Neural cell (in vitro differentiated cells): ENCODE measurements around the gene FAM124A. TPM values are rescaled to one million over a fixed set of nuclear protein-coding genes. Genes with fewer than 3 reads are reported as not detected.

Source experiments
- H2AFZ ChIP-seq: fragments of 200-600, 300-800 bp; sonication (generic), shearing (Covaris generic); 2 replicates; pipeline ENCODE4 v1.6.0; 2014; ENCODE audit warnings: low read depth, mild to moderate bottlenecking, antibody characterized with exemption, low read length, moderate library complexity
- H3F3A ChIP-seq: fragments of 200-600 bp; shearing (Covaris generic); 2 replicates; pipeline ENCODE4 v1.6.1; 2016; ENCODE audit warnings: mild to moderate bottlenecking, moderate library complexity, mixed read lengths, antibody characterized with exemption, low read length; ENCODE audit not compliant: insufficient read depth, poor library complexity, severe bottlenecking
- H3K27ac ChIP-seq: fragments of 200-600, 300-800 bp; sonication (generic), shearing (Covaris generic); 2 replicates; pipeline ENCODE4 v1.5.1; 2014; ENCODE audit warnings: mild to moderate bottlenecking, low read length, moderate library complexity
- H3K27me3 ChIP-seq: fragments of 300-800, 200-600 bp; sonication (generic), shearing (Covaris generic); 2 replicates; pipeline ENCODE4 v1.6.0; 2014; ENCODE audit warnings: mild to moderate bottlenecking, low read depth, low read length, moderate library complexity; ENCODE audit not compliant: insufficient read depth
- H3K36me3 ChIP-seq: fragments of 300-800, 200-600 bp; sonication (generic), shearing (Covaris generic); 2 replicates; pipeline ENCODE4 v1.5.1; 2014; ENCODE audit warnings: mild to moderate bottlenecking, antibody characterized with exemption, low read length, moderate library complexity; ENCODE audit not compliant: insufficient read depth
- H3K4me2 ChIP-seq: fragments of 300-800, 200-600 bp; sonication (generic), shearing (Covaris generic); 2 replicates; pipeline ENCODE4 v1.6.0; 2014; ENCODE audit warnings: mild to moderate bottlenecking, low read length
- H3K4me3 ChIP-seq: fragments of 300-800, 200-600 bp; sonication (generic), shearing (Covaris generic); 2 replicates; pipeline ENCODE4 v1.5.1; 2014; ENCODE audit warnings: mild to moderate bottlenecking, low read length, moderate library complexity
- H3K79me2 ChIP-seq: fragments of 200-600 bp; shearing (Covaris generic); replicated peaks from 2 replicates; pipeline ENCODE4 v1.6.0; 2014; ENCODE audit warnings: mild to moderate bottlenecking, low read length, moderate library complexity; ENCODE audit not compliant: insufficient read depth
- H3K9ac ChIP-seq: fragments of 300-800, 200-600 bp; sonication (generic), shearing (Covaris generic); 2 replicates; pipeline ENCODE4 v1.6.1; 2016; ENCODE audit warnings: mild to moderate bottlenecking, low read length, mixed read lengths
- H3K9me2 ChIP-seq: fragments of 200-600 bp; shearing (Covaris generic); 2 replicates; pipeline ENCODE4 v1.6.1; 2016; ENCODE audit warnings: mild to moderate bottlenecking, low read length, mixed read lengths; ENCODE audit not compliant: insufficient read depth
- H3K9me3 ChIP-seq: fragments of 200-600, 300-800 bp; sonication (generic), shearing (Covaris generic); 2 replicates; pipeline ENCODE4 v1.6.1; 2016; ENCODE audit warnings: mild to moderate bottlenecking, mixed run types, low read length, moderate library complexity, mixed read lengths
- H4K20me1 ChIP-seq: fragments of 200-600 bp; shearing (Covaris generic); 2 replicates; pipeline ENCODE4 v1.6.1; 2016; ENCODE audit warnings: mild to moderate bottlenecking, mixed run types; ENCODE audit not compliant: insufficient read depth
- EP300 ChIP-seq: fragments of 450-650 bp; conservative IDR thresholded peaks from 2 replicates; pipeline ENCODE4 v1.6.1; 2014; ENCODE audit warnings: antibody characterized with exemption, mild to moderate bottlenecking, moderate library complexity; ENCODE audit not compliant: poor library complexity, severe bottlenecking
- EZH2 ChIP-seq: fragments of 200-600, 300-800 bp; shearing (Covaris generic), sonication (generic); IDR thresholded peaks from 2 replicates; pipeline ENCODE4 v1.6.1; 2014; ENCODE audit warnings: antibody characterized with exemption, low read length, borderline replicate concordance, mild to moderate bottlenecking; ENCODE audit not compliant: insufficient read depth, poor library complexity, severe bottlenecking
- MXI1 ChIP-seq: fragments of 450-650 bp; conservative IDR thresholded peaks from 2 replicates; pipeline ENCODE4 v1.6.1; 2014; ENCODE audit warnings: antibody characterized with exemption, mild to moderate bottlenecking; ENCODE audit not compliant: poor library complexity, severe bottlenecking
- POLR2AphosphoS5 ChIP-seq: IDR thresholded peaks from 2 replicates; pipeline ENCODE4 v1.6.1; 2012
- RAD21 ChIP-seq: fragments of 450-650 bp; conservative IDR thresholded peaks from 2 replicates; pipeline ENCODE4 v1.6.1; 2014; ENCODE audit warnings: antibody characterized with exemption, mild to moderate bottlenecking, moderate library complexity
- SMC3 ChIP-seq: fragments of 450-650 bp; conservative IDR thresholded peaks from 2 replicates; pipeline ENCODE4 v1.6.1; 2014; ENCODE audit warnings: antibody characterized with exemption, mild to moderate bottlenecking, moderate library complexity; ENCODE audit not compliant: poor library complexity
- TAF1 ChIP-seq: IDR thresholded peaks from 2 replicates; pipeline ENCODE4 v1.6.1; 2012; ENCODE audit warnings: low read depth
- polyA plus RNA-seq: library from polyadenylated mRNA; depleted of rRNA; stranded (reverse); fragments of >200 nt; gene quantifications from 2 replicates; pipeline ENCODE4 v1.2.3, GENCODE V29; 2014
- TF ChIP-seq, protein P1 (sequence below): IDR thresholded peaks from 2 replicates; pipeline ENCODE4 v1.6.1; 2012; ENCODE audit warnings: borderline replicate concordance
- TF ChIP-seq, protein P2 (sequence below): fragments of 450-650 bp; IDR thresholded peaks from 2 replicates; pipeline ENCODE4 v1.5.1; 2014; ENCODE audit warnings: antibody characterized with exemption, mild to moderate bottlenecking, moderate library complexity; ENCODE audit not compliant: poor library complexity, severe bottlenecking

Gene FAM124A
- polyA plus RNA-seq, 1 donor from 2014 or later, result 3.0 TPM

DNA sequence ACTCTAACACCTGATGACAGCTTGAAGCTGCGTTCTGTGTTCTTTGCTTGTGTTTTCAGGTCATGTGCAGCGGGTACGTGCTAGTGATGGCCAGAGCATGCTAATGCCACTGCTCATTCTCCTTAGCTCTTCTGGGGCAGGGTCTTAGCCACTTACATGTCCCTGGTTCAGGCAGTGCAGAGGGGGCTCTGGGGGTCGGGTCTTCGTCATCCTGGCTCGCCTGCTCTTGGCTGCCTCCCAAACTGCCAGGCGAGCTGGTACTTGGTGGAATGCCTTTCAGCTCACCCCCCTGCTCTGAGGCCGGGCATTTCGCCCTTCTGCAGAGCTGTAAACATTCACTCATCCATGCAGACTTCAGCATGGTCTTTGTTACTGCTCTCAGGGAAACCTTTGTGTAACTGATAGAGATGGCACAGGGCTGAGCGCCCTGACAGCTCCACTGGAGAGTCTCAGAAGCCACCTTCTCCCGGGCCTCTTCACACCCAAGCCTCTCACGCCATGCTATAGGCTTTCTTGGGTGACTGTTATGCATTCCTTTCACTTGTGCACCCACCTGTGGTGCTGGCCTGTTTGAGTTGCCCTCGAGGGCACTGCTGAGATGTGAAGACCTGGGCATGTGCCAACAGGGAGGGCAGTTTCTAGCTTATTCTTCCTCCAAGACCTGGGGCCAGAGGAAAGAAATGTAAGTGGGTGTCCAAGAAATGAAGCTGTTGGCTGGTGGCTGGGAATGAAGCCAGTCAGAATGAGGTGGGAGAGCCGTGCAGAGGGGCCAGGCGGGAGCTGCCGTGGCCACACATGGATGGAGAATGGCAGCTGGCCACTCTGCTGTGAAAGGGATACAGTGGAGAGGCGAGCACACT lies 24.4 kb downstream of the FAM124A start:
- H4K20me1 ChIP-seq, result no peaks in the 10 kb centered on the region
- H3K36me3 ChIP-seq, result no peaks in the 10 kb centered on the region
- no peaks in the 10 kb centered on the region for H3F3A ChIP-seq
- H3K79me2 ChIP-seq, result no peaks in the 10 kb centered on the region
- H3K27ac ChIP-seq, result no peak overlapping the region
- H3K4me3 ChIP-seq, result no peak overlapping the region
- H3K27me3 ChIP-seq, result no peaks in the 10 kb centered on the region
- TF ChIP-seq MXI1, result no peak
- TF ChIP-seq SMC3, result no peak
- no peak for TF ChIP-seq RAD21
- TF ChIP-seq EZH2, result no peak
- no peak for TF ChIP-seq TAF1
- TF ChIP-seq, protein P1, sequence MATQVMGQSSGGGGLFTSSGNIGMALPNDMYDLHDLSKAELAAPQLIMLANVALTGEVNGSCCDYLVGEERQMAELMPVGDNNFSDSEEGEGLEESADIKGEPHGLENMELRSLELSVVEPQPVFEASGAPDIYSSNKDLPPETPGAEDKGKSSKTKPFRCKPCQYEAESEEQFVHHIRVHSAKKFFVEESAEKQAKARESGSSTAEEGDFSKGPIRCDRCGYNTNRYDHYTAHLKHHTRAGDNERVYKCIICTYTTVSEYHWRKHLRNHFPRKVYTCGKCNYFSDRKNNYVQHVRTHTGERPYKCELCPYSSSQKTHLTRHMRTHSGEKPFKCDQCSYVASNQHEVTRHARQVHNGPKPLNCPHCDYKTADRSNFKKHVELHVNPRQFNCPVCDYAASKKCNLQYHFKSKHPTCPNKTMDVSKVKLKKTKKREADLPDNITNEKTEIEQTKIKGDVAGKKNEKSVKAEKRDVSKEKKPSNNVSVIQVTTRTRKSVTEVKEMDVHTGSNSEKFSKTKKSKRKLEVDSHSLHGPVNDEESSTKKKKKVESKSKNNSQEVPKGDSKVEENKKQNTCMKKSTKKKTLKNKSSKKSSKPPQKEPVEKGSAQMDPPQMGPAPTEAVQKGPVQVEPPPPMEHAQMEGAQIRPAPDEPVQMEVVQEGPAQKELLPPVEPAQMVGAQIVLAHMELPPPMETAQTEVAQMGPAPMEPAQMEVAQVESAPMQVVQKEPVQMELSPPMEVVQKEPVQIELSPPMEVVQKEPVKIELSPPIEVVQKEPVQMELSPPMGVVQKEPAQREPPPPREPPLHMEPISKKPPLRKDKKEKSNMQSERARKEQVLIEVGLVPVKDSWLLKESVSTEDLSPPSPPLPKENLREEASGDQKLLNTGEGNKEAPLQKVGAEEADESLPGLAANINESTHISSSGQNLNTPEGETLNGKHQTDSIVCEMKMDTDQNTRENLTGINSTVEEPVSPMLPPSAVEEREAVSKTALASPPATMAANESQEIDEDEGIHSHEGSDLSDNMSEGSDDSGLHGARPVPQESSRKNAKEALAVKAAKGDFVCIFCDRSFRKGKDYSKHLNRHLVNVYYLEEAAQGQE, result no peak
- no peak for TF ChIP-seq POLR2AphosphoS5
- no peak for TF ChIP-seq EP300
- TF ChIP-seq, protein P2, sequence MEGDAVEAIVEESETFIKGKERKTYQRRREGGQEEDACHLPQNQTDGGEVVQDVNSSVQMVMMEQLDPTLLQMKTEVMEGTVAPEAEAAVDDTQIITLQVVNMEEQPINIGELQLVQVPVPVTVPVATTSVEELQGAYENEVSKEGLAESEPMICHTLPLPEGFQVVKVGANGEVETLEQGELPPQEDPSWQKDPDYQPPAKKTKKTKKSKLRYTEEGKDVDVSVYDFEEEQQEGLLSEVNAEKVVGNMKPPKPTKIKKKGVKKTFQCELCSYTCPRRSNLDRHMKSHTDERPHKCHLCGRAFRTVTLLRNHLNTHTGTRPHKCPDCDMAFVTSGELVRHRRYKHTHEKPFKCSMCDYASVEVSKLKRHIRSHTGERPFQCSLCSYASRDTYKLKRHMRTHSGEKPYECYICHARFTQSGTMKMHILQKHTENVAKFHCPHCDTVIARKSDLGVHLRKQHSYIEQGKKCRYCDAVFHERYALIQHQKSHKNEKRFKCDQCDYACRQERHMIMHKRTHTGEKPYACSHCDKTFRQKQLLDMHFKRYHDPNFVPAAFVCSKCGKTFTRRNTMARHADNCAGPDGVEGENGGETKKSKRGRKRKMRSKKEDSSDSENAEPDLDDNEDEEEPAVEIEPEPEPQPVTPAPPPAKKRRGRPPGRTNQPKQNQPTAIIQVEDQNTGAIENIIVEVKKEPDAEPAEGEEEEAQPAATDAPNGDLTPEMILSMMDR, result no peak
- H3K9me3 ChIP-seq, result no peaks in the 10 kb centered on the region
- H2AFZ ChIP-seq, result no peak overlapping the region
- no peak overlapping the region for H3K9ac ChIP-seq
- H3K9me2 ChIP-seq, result no peaks in the 10 kb centered on the region
- H3K4me2 ChIP-seq, result no peak overlapping the region

DNA sequence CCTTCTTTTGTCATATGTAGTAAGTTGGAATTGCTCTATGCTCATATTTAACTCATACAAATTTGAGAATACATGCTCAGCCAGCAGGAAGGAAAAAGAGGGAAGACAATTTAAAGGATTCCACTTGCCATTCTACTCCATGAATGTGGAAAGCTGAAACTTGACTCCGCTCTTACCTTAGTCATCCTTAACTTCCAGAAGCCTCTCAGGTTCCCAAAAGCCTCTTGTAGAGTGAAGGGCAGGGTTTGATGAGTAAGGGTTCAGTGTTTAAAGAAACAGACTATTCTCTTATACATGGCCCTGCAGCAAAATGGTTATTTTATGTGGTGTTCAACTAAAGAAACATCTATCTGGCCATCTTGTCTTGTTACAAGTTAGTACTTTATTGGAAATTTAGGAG lies 27.1 kb downstream of the FAM124A start:
- H2AFZ ChIP-seq, result no peak overlapping the region
- no peak overlapping the region for H3K9ac ChIP-seq
- no peaks in the 10 kb centered on the region for H3K36me3 ChIP-seq
- H3K9me3 ChIP-seq, result no peaks in the 10 kb centered on the region
- no peaks in the 10 kb centered on the region for H3K27me3 ChIP-seq
- no peak overlapping the region for H3K4me3 ChIP-seq
- H3K9me2 ChIP-seq, result no peaks in the 10 kb centered on the region
- no peaks in the 10 kb centered on the region for H3K79me2 ChIP-seq
- H3K27ac ChIP-seq, result no peak overlapping the region
- no peaks in the 10 kb centered on the region for H4K20me1 ChIP-seq
- no peak for TF ChIP-seq SMC3
- TF ChIP-seq, protein P1, result no peak
- TF ChIP-seq, protein P2, result no peak
- no peak for TF ChIP-seq EZH2
- TF ChIP-seq RAD21, result no peak
- TF ChIP-seq EP300, result no peak
- no peak for TF ChIP-seq TAF1
- TF ChIP-seq MXI1, result no peak
- TF ChIP-seq POLR2AphosphoS5, result no peak
- no peaks in the 10 kb centered on the region for H3F3A ChIP-seq
- no peak overlapping the region for H3K4me2 ChIP-seq
